ENCODE results near the gene UPF1.
A peak's percentile ranks its signal among the peaks of the same experiment; 100 is the strongest.

Gene UPF1

GRCh38 chr19:18858906-18859646, 27.3 kb downstream of the UPF1 start:
- no peak for DNase-seq

GRCh38 chr19:18859676-18860301, 28.0 kb downstream of the UPF1 start:
- DNase-seq, result no peak

- DNase-seq, result no peak
These were observed 28.5 kb downstream of the UPF1 start for GRCh38 chr19:18860302-18860700.

GRCh38 chr19:18860725-18861124, 29.0 kb downstream of the UPF1 start:
- no peak for DNase-seq

- no peak for DNase-seq
These were observed 29.5 kb downstream of the UPF1 start for GRCh38 chr19:18861235-18861634.

GRCh38 chr19:18861917-18862316, 30.2 kb downstream of the UPF1 start:
- no peak for DNase-seq

- DNase-seq, result no peak
These were observed 31.4 kb downstream of the UPF1 start for GRCh38 chr19:18862976-18863842.

GRCh38 chr19:18863843-18864362, 32.1 kb downstream of the UPF1 start:
- no peak for DNase-seq

- no peak for DNase-seq
These were observed 33.6 kb downstream of the UPF1 start for GRCh38 chr19:18865106-18865972.

- peak; percentile 62 for DNase-seq
These were observed 34.4 kb downstream of the UPF1 start for GRCh38 chr19:18865973-18866799.

- no peak for DNase-seq
These were observed 35.0 kb downstream of the UPF1 start for GRCh38 chr19:18866800-18867123.

- no peak for DNase-seq
These were observed 35.4 kb downstream of the UPF1 start for GRCh38 chr19:18867199-18867598.

- DNase-seq, result no peak
These were observed 36.0 kb downstream of the UPF1 start for GRCh38 chr19:18867751-18868150.

GRCh38 chr19:18868380-18869022, 36.7 kb downstream of the UPF1 start:
- no peak for DNase-seq

- no peak for DNase-seq
These were observed 37.4 kb downstream of the UPF1 start for GRCh38 chr19:18869023-18869618.

- no peak for DNase-seq
These were observed 38.2 kb downstream of the UPF1 start for GRCh38 chr19:18869781-18870530.

GRCh38 chr19:18870531-18871172, 38.9 kb downstream of the UPF1 start:
- no peak for DNase-seq

GRCh38 chr19:18871543-18871942, 39.8 kb downstream of the UPF1 start:
- no peak for DNase-seq

- no peak for DNase-seq
These were observed 44.0 kb downstream of the UPF1 start for GRCh38 chr19:18875726-18876125.
